Chondrocyte (in vitro differentiated cells): ENCODE data around the gene ANKS3. TPM values are rescaled to one million over a fixed set of nuclear protein-coding genes. Genes with fewer than 3 reads are reported as not detected.

ENCODE experiments used
- DNase-seq: peaks from one replicate; pipeline ENCODE4 v3.0.0; 2021; ENCODE audit warnings: mixed read lengths, low spot score
- H3K27ac Mint-ChIP-seq: one replicate; pipeline ENCODE4 v1.8.0; 2021; ENCODE audit warnings: mild to moderate bottlenecking, moderate library complexity, mixed read lengths; ENCODE audit not compliant: unreplicated experiment
- H3K27me3 Mint-ChIP-seq: 2 replicates; pipeline ENCODE4 v1.8.0; 2021; ENCODE audit warnings: low read depth, mixed read lengths
- H3K36me3 Mint-ChIP-seq: 2 replicates; pipeline ENCODE4 v1.8.0; 2021; ENCODE audit warnings: low read depth, mixed read lengths
- H3K4me1 Mint-ChIP-seq: 2 replicates; pipeline ENCODE4 v1.8.0; 2021; ENCODE audit warnings: low read depth, mild to moderate bottlenecking, mixed read lengths
- H3K4me3 Mint-ChIP-seq: one replicate; pipeline ENCODE4 v1.8.0; 2021; ENCODE audit warnings: mild to moderate bottlenecking, moderate library complexity, mixed read lengths; ENCODE audit not compliant: unreplicated experiment
- H3K9me3 Mint-ChIP-seq: 2 replicates; pipeline ENCODE4 v1.8.0; 2021; ENCODE audit warnings: low read depth, mixed read lengths
- total RNA-seq: library from RNA; stranded (reverse); gene quantifications from 3 replicates; pipeline ENCODE4 v1.2.1, GENCODE V29; 2021
- TF ChIP-seq, protein P1 (sequence below): fragments of 200-600 bp; sonication (generic); IDR thresholded peaks from 2 replicates; pipeline ENCODE4 v1.5.0; 2021; ENCODE audit warnings: antibody characterized with exemption, mild to moderate bottlenecking, moderate library complexity

Gene ANKS3
- total RNA-seq, 1 donor from 2014 or later: 21.8 TPM

DNA sequence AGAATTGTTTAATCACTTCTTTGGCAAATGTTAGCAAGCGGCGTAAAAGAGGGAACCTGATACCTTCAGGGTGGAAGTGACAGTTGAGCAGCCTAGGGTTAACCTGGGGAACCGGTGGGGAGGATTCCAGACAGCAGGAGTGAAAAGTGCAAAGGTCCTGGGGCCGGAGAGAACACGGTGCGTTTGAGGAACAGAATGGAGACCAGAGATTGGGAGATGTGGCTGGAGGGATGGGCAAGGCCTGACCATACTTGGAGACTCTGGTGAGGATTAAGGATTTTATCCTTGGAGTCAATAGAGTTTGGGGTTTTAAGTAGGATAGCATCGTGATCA is 35.2 kb upstream of the ANKS3 start:
- peak overlapping the region; percentile 53 for H3K27ac Mint-ChIP-seq
- no peaks in the 10 kb centered on the region for H3K36me3 Mint-ChIP-seq
- H3K4me1 Mint-ChIP-seq: peaks cover 29% of the 10 kb centered on the region
- no peaks in the 10 kb centered on the region for H3K9me3 Mint-ChIP-seq
- DNase-seq: no peak
- no peaks in the 10 kb centered on the region for H3K27me3 Mint-ChIP-seq
- peak overlapping the region; percentile 82 for H3K4me3 Mint-ChIP-seq
- TF ChIP-seq, protein P1, sequence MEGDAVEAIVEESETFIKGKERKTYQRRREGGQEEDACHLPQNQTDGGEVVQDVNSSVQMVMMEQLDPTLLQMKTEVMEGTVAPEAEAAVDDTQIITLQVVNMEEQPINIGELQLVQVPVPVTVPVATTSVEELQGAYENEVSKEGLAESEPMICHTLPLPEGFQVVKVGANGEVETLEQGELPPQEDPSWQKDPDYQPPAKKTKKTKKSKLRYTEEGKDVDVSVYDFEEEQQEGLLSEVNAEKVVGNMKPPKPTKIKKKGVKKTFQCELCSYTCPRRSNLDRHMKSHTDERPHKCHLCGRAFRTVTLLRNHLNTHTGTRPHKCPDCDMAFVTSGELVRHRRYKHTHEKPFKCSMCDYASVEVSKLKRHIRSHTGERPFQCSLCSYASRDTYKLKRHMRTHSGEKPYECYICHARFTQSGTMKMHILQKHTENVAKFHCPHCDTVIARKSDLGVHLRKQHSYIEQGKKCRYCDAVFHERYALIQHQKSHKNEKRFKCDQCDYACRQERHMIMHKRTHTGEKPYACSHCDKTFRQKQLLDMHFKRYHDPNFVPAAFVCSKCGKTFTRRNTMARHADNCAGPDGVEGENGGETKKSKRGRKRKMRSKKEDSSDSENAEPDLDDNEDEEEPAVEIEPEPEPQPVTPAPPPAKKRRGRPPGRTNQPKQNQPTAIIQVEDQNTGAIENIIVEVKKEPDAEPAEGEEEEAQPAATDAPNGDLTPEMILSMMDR: no peak

DNA sequence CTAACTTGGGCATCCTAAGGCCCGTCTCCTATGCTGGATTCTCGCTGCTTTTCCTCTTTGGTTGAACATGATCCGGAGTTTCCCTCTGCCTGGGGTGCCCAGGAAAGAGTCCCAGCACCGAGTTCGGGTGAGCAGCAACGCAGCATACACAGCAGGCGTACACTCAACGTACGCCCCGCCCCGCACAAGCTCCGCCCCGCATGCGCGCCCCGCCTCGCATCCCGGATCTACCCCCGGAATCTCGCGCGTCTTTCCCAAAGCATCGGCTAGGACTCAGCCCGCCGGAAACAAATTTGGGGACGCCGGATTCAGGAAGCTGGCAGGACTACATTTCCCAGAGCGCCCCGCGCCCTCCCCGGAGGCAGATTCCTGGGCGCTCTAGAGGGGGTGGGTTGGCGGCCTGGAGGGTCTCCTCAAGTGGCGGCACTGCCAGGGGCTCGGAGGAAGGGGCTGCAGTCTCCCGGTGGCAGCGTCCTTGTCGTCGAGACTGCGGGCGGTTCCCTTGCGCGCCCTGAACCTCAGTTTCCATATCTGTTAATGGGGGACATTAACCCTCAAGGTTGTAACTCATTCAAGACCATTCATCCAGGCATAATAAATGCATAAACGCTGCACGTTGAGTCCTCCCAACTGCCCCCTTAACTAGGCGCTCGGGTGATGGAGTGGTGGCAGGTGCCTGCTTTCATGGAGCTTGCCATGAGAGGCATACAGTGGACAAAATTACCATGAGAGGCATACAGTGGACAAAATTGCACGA is 34.7 kb upstream of the ANKS3 start:
- H3K4me3 Mint-ChIP-seq: peak overlapping the region; percentile 82
- no peaks in the 10 kb centered on the region for H3K9me3 Mint-ChIP-seq
- H3K36me3 Mint-ChIP-seq: peaks cover 1% of the 10 kb centered on the region
- peaks cover 29% of the 10 kb centered on the region for H3K4me1 Mint-ChIP-seq
- TF ChIP-seq, protein P1: no peak
- H3K27ac Mint-ChIP-seq: peak overlapping the region; percentile 95
- H3K27me3 Mint-ChIP-seq: no peaks in the 10 kb centered on the region
- DNase-seq: peak; percentile 98

DNA sequence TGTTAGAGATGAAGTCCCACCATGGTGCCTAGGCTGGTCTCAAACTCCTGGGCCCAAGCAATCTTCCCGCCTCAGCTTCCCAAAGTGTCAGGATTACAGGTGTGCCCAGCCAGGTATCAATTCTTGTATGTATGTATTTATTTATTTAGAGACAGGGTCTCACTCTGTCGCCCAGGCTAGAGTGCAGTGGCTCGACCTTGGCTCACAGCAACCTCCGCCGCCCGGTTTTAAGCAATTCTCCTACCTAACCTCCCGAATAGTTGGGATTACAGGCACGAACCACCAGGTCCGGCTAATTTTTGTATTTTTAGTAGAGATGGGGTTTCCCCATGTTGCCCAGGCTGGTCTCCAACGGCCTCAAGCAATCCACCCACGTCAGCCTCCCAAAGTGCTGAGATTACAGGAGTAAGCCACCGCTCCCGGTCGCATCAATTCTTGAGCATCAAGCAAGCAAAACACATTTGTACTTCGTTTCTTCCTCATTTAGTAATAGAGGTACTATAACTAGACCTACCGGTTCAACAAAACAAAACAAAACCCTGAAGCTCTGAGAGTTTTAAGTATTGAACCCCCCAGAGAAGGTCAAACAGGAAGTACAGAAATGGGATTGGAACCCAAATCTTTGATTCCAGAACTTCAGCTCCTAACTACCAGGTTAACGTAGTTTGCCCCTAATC is 33.9 kb upstream of the ANKS3 start:
- Mint-ChIP-seq H3K9me3 (no peaks in the 10 kb centered on the region), H3K4me3 (peak overlapping the region; percentile 82), H3K36me3 (peaks cover 2% of the 10 kb centered on the region), H3K27ac (peak overlapping the region; percentile 95), H3K27me3 (no peaks in the 10 kb centered on the region), H3K4me1 (peaks cover 29% of the 10 kb centered on the region)
- no peak for DNase-seq
- TF ChIP-seq, protein P1: no peak

DNA sequence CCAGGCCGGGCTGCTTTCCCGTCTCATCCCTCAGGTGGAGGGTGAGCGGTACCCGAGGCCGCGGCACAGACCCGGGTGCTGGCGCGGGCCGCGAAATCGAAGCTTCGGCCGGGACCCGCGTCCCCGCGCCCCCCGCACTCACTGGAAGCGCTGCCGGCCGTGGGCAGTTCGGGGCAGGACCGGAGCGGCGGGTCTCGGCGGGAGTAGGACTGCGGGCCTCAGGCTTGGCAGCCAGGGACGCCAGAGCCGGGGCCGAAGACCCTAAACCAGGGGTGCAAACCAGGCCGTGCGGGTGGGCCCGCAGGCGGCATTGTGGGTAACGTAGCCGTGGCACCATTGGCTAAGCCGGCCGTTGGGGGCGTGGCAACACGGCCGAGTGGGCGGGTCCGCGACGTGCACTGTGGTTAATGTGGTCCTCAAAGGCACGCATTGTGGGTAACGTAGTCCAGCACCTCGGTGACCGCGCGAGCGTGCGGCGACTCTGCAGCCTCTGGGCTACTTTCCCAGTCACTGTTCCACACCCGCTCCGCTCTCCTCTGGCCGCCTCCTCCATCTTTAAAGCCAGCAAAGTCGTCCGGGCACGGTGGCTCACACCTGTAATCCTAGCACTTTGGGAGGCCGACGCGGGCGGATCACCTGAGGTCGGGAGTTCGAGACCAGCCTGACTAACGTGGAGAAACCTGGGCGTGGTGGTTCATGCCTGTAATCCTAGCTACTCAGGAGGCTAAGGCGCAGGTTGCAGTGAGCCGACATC is 33.0 kb upstream of the ANKS3 start, which contains the start of gene ZNF500:
Gene ZNF500 (minus strand): TSS at position 288 of the 754 bp plus-strand sequence. CDS start 1,184 bp downstream, outside the sequence.
- peak within 1 kb of the TSS; percentile 82 for H3K4me3 Mint-ChIP-seq
- peak; percentile 98 for DNase-seq

More for the DNA sequence above, 33.0 kb upstream of the ANKS3 start, which contains the start of gene ZNF500:
- TF ChIP-seq, protein P1: no peak
- peaks cover 29% of the 10 kb centered on the region for H3K4me1 Mint-ChIP-seq
- H3K27ac Mint-ChIP-seq: peak within 1 kb of the TSS; percentile 96
- no peaks in the 10 kb centered on the region for H3K9me3 Mint-ChIP-seq
- no peaks in the 10 kb centered on the region for H3K27me3 Mint-ChIP-seq
- peaks cover 4% of the 10 kb centered on the region for H3K36me3 Mint-ChIP-seq
